T-helper 2 cell treated with Interferon-gamma antibody and Interleukin-4, amounts not matched to agents 100 ng/mL and 5 ng/mL, for 36 hours (primary cell): ENCODE data around the gene CDK3. TPM values are rescaled to one million over a fixed set of nuclear protein-coding genes. Genes with fewer than 3 reads are reported as not detected.
"Not testable (repeated sequence)": the region's sequence is repeated elsewhere in the genome, so short reads cannot be mapped to it uniquely, and the experiment has no call there.

Experiments
- intact Hi-C: fragments of 100-400 bp; cut with micrococcal nuclease; formaldehyde crosslinking; loops from one replicate; pipeline ENCODE4 v1.15.1; 2023
- total RNA-seq: library from RNA; stranded (reverse); gene quantifications from 2 replicates; pipeline ENCODE4 v1.2.3, GENCODE V29; 2022

The CDK3 gene
- total RNA-seq, 1 donor from 2014 or later: 6.7 TPM

DNA sequence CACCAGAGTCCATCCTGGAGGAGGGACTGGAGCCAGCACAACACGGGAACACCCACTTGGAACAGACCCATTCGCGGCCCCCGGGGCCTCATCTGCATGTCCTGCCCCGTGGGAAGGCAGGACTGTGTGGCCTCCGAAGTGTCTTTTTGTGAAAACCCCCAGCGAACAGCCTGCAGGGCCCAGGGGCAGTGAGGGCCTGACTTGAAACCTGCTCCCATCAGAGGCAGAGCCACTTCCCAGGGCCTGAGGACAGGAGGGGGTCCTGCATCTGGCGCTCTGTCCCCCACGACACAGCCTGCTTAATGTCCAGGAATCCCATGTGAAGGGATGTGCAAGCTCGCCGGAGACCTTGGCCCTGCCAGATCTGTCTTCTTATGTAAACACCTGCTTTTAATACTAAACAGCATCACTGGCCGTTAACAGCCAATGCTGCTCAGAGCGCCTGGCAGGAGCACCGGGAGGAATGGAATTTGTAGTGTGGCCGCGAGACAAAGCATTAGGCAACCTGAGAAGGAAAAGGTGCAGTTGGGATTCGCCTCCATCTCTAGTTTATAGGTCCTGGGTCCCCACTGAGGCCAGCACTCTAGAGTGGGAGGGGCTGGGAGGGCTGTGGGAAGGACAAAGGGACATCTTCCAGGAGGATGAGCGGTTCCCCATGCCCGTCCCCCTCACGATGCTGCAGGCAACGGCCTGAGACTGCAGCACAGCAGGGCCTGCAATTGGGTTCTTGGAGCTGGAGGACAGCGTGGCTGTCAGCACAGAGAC is 36.0 kb downstream of the CDK3 start:
- intact Hi-C loops: no loop called here

DNA sequence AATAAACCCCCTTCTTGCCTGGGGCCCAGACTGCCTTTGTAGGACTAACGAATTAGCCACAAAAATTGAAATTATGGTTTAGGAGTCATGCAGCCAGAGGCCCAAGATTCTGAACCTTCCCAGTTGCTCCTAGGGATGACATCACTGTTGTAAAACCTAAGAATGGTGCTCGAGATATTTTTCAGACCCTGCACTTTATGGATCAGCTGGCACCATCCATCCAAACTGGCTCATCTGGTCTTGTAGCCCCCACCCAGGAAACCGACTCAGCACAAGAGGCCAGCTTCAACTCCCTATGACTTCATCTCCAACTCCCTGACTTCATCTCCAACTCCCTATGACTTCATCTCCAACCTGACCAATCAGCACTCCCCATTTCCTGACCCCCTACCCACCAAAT is 37.4 kb downstream of the CDK3 start:
- intact Hi-C loops: no loop called here

DNA sequence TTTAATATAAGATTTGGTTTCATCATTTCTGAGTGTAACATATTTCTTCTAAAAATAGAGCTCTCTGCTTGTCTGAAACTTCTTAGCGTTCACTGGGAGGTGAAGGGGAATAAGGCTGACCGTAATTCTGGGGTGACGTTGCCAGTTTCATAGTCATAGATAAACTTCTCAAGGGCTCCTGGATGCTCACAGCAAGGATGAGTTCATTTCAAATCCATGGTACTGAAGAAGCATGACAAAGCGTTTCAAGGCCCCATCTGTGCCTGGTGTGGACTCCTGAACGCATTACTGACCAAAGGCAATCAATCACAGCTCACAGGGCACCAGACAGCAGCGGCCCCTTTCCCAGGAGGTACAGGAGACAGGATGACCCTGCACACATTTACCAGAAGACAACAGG is 38.5 kb downstream of the CDK3 start:
- intact Hi-C loops: no loop called here

DNA sequence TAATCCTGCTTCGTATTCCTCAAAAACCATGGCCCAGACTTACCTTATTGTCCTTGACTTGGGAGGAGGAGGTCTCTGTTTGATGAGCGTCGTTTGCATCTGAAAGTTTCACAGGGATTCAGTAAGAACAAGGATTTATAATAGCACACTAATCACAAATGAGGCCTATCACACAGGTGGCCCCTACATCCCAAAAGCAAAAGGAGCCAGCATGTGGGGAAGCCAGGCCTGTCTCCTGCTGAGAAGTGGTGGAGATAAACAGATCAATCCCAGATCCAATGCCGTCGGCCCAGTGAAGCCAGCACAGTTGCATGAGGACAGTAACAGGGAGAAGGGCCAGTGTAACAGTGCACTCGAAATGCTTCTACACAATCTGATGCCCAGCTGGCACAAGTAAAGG is 39.7 kb downstream of the CDK3 start:
- intact Hi-C loops: no loop called here

DNA sequence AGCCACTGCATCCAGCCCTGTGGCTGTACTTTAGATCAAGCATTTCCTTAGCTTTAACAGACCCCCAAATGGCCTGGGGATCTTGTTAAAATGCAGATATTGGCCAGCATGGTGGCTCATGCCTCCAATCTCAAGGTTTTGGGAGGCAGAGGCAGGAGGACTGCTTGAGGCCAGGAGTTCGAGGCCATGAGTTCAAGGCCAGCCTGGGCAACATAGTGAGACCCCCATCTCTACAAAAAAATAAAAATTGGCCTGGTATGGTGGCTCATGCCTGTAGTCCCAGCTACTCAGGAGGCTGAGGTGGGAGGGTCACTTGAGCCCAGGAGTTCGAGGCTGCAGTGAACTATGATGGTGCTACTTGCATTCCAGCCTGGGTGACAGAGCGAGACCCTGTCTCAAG is 42.2 kb downstream of the CDK3 start:
- intact Hi-C loops: not testable (repeated sequence)

DNA sequence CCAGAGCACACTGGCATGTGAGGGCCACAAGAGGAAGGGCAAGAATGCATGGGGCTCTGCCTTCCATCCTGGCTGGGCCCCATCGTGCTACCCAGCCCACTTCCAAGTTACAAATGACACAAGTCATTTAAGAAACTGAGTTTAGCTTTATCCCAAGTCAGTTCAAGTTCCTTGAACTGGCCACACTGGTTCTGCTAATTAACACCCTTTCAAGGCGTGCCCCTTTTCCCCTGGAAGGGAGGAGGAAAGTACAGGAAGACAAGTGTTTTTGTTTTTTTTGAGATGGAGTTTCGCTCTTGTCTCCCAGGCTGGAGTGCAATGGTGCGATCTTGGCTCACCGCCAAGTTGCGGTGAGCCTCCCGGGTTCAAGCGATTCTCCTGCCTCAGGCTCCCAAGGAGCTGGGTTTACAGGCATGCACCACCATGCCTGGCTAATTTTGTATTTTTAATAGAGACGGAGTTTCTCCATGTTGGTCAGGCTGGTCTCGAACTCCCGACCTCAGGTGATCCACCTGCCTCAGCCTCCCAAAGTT is 43.9 kb downstream of the CDK3 start:
- intact Hi-C loops: not testable (repeated sequence)

DNA sequence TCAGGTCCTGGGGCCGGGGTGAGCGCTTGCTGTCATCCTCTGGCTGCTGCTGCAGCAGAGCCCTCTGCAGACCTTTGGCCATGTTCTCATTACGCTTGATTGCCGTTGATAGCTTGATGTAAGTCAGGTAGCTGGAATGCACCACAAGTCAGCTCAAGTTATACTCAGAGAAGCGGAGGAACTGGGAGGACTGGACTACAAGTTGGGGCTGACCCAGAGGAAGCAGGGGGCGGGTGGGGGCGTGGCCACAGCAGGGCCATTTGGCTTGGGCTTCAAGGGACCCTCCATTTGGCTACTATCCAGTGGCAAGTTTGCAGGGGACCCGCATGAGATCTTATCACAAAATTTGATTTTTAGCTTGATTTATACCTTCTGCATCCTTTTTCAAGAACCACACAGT is 45.4 kb downstream of the CDK3 start:
- intact Hi-C loops: no loop called here

DNA sequence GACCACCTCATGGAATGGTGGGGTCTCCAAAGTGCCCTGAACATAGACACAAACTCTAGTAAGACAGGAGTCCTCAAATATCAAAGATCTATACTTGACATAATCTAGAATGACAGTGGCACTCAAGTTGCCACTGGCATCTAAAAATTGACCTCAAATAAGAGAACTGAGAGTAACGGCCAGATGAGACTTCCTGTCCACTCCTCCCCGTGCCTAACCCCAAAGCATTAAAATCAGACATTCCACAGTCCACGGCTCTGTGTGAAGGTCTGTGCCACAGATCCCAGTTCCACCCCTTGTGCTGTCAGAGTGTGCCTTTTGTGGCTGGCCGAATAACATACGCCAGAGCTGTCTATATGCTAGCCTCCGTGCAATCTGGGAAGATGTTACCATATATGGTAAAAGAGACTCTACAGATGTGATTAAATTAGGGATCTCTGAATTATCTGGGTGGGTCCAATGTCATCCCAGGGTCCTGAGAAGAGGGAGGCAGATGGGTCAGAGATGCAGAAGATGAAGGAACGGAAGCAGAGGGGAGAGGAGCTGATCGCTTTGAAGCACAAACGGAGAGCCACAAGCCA is 47.5 kb downstream of the CDK3 start:
- intact Hi-C loops: no loop called here

DNA sequence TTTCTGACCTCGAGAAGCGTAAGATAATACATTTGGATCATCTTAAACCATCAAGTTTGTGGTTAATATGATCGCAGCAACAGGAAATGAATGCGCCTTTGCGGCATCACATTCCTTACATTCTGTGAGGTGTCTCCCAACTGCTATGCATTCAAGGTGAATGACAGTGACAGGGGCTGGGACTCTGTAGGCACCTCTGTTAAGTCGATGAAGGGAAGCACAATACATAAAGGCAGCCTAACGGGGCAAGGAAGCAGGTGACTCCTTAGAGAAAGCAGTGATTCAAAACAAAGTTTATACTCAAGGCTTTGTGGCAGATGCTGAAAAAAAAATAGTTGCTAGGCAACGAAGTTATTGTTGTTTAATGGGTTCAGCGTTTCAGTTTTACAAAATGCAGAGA is 48.1 kb downstream of the CDK3 start:
- intact Hi-C loops: no loop called here

DNA sequence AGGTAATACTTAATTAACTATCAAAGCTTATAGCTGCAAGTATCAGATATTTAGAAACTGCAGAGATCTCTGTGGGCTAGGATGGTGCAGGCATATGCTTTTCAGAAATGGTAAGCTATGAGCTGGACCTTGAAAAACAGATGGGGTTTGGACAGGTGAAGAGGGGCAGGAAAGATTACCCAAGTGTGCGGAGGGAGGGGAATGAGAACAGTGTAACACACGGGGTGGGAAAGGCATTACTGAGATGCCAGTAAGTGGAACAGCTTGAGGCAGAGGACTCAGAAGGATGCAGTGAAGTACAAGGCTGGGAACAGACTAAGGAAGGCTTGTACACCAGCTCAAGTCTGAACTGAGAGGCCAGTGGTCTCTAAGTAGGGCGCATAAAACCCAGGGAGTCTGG is 48.6 kb downstream of the CDK3 start:
- intact Hi-C loops: no loop called here

DNA sequence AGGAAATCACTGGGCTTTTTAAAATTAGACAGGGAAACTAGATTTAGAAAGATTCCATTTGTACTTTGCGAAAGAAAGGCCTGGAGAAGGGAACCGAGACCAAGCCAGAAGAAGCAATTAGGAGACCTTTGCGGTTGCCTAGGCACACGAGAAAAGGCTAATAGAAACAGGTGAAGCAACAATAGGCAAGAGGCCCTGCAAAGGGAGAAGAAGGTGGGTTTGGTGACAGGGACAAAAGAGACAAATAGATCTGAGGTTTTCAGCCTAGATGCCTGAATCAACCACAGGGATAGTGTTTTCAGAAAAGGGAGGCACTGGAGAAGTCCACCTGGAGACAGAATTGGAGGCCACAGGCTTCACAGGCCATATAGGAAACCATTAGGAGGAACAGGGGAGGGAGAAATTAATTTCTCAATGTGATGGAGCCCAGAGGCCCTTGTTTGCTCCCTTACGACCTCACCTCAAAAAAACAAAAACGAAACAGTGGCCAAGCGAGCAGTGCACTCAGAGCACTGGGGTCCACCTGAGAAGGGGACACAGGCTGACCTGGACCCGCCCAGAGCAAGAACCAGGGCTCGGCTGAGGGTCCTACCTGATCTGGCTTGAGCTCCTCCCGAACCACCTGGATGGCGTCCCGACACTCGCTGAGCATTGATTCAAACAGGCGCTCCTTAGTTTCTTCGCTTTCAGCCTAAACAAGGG is 49.3 kb downstream of the CDK3 start:
- intact Hi-C loops: no loop called here

DNA sequence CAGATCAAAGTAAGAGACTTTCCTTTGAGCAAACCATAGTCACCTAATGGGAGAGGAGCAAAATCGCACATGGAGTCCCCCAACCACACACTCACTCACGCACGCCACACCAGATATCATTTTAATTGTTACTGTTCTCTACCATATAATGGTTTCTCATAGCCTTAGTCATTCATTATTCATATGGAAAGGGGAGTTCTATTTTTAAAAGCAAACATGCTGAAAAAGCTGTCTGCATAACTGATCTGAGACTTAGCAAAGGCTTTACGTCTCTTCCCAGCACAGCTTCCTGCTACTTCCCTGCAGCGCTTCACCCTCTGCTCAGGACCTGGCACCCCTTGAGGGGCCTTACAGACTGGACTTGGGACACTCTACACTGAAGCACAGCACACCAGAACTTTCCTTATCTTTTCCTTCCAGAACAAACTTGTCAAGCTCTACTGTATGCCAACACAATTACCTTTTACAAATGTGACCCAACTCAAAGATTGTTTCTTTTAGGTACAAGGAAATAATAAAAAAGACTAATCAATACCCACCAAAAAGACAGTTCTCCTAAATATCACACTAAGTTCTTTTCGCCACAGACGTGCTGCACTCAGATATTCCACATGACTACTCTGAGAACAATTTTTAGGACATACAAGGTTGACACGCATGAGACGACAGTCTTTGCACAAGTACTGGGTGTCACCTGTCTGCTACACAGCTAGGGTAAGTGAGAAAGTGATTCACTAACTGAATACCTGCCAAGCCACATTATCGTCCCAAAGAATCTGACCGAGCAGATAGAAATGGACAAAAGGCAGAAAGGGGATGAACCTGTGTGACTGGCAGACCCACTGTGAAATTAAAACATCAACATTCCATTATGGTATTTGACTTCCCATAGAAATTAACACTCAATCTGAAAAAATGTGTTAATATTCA is 50.1 kb downstream of the CDK3 start:
- intact Hi-C loops: no loop called here

DNA sequence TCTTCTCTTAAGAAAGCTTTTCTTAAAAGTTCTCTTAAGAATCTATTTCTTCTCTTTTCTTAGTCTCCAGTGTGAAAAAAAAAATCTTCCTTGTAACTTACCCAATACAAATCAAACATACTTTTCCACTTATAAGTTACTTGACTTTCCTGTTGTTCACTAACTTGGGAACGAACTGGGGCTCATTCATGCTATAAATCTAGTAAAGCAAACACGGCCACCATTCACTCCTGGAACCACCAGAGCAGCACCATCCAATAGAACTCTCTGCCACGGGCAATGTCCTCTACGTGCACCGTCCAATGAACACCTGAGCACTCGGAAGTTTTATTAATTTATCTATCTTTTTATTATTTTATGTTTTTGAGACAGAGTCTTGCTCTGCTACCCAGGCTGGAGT is 50.9 kb downstream of the CDK3 start:
- intact Hi-C loops: no loop called here

DNA sequence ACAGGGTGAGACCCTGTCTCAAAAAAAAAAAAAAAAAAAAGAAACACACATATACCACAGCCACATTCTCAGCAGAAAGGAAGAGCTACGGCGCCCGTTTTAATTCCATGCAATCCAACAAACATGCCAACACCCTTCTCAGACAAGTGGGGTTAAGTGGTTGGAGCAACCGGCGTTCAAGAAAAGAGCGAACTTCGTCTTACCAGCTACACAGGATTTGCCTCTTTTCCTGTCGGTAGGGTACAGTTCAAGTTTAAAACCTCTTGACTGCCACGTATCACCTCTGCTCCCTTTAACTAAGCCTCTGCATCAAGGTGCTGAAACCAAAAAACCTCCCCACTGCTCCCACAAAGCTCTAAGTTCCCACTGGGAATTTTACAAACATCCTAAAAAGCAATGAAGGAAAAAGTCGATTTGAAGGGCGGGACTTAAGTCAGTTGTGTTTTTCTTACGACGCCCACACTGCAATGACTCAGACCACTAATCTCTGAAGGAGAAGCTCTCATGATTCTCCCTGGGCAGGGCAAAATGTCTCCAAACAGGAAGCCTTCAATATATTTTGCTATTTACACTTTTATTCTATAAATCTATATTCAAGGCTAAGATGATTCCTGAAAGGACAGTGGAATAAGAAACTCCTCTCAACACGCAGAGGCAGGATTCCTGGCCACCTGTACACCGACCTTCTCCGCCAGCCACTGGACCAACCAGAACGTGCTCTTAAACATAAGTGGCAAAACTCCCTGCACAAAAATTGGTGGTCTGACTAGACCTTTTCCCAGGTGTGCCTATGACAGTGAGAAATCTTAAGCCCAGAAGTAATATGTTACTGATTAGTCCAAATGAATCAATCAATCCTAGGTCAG is 52.8 kb downstream of the CDK3 start:
- intact Hi-C loops: no loop called here

DNA sequence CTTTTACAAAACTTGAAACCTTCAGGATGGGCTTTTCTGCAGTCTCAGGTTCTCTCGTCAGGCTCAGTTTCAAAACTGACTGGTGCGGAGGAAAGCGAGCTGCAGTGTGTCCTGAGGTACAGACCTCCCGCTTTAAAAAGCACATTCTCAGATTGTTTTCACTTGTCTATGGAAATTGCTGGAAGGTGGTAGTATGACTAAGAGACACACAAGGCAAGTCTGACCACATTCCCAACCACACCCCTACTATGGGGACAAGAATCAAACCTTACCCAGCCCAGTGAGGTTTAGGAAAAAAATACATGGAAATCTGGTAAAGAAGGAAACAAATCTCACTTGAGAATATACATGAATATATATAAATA is 53.4 kb downstream of the CDK3 start:
- intact Hi-C loops: no loop called here

Other genes starting within 250 kb of the CDK3 start
- 47.6 and 52.9 TPM in 2 replicates for gene GALK1, start 235.7 kb upstream of the CDK3 start, total RNA-seq
- 29.0 and 29.3 TPM in 2 replicates for gene UNK, start 216.0 kb upstream of the CDK3 start, total RNA-seq
- 206 and 210 TPM in 2 replicates for gene UNC13D, start 156.5 kb upstream of the CDK3 start, total RNA-seq
- 61.9 and 66.3 TPM in 2 replicates for gene WBP2, start 145.5 kb upstream of the CDK3 start, total RNA-seq
- gene TRIM47, start 122.3 kb upstream of the CDK3 start, total RNA-seq: 19.8 and 22.5 TPM in 2 replicates
- 38.3 and 41.1 TPM in 2 replicates for gene TRIM65, start 103.9 kb upstream of the CDK3 start, total RNA-seq
- 96.2 and 110 TPM in 2 replicates for gene MRPL38, start 96.0 kb upstream of the CDK3 start, total RNA-seq
- gene FBF1, start 59.8 kb upstream of the CDK3 start, total RNA-seq: 20.4 and 21.4 TPM in 2 replicates
- 29.0 and 29.4 TPM in 2 replicates for gene ACOX1, start 21.7 kb upstream of the CDK3 start, total RNA-seq
- gene TEN1, start 21.6 kb upstream of the CDK3 start, total RNA-seq: 16.7 TPM in 2 replicates
- 0.02 and 0.16 TPM in 2 replicates for gene EVPL, start 26.5 kb downstream of the CDK3 start, total RNA-seq
- gene SRP68, start 71.7 kb downstream of the CDK3 start, total RNA-seq: 107 and 112 TPM in 2 replicates
- 0.11 and 0.39 TPM in 2 replicates for gene GALR2, start 73.9 kb downstream of the CDK3 start, total RNA-seq
- 0.18 and 0.43 TPM in 2 replicates for gene ZACN, start 78.3 kb downstream of the CDK3 start, total RNA-seq
- 132 and 137 TPM in 2 replicates for gene EXOC7, start 102.9 kb downstream of the CDK3 start, total RNA-seq
- 0.20 and 0.27 TPM in 2 replicates for gene FOXJ1, start 140.4 kb downstream of the CDK3 start, total RNA-seq
- 58.3 and 66.0 TPM in 2 replicates for gene RNF157, start 239.6 kb downstream of the CDK3 start, total RNA-seq